Endothelial cell of umbilical vein (primary cell): ENCODE data around the gene SLC8A1. TPM values are rescaled to one million over a fixed set of nuclear protein-coding genes. Genes with fewer than 3 reads are reported as not detected.

Source experiments
- BruUV-seq: library from RNA; stranded (reverse); fragments of 400-500 nt; replicated peaks from 2 replicates; lab custom pipeline; 2021; lab: Mats Ljungman, UMichigan
- CTCF ChIA-PET: fragments of 300-600, 350-600 bp; sonication (Branson Sonifier 250); formaldehyde crosslinking; loops from one replicate; lab custom pipeline; 2021; ENCODE audit warnings: antibody characterized with exemption, inconsistent platforms; lab: Charles Lee
- POLR2A ChIA-PET: fragments of 300-600, 350-600 bp; sonication (Branson Sonifier 250); formaldehyde crosslinking; loops from one replicate; lab custom pipeline; 2021; ENCODE audit warnings: antibody characterized with exemption, inconsistent platforms; lab: Charles Lee
- DNase-seq: peaks from one replicate; pipeline ENCODE4 v3.0.0-alpha.2; 2011; ENCODE audit warnings: low read depth, low spot score
- FAIRE-seq: peaks from 2 replicates; lab custom pipeline; 2011; peaks lifted over from hg19 to GRCh38; lab: Jason Lieb, UNC
- H2AFZ ChIP-seq: 2 replicates; pipeline ENCODE4 v1.6.0; 2012; ENCODE audit warnings: low read depth, low read length, control low read depth, inconsistent platforms
- H3K27ac ChIP-seq: 2 replicates; pipeline ENCODE4 v1.5.1; 2011; ENCODE audit warnings: low read depth, mild to moderate bottlenecking, control low read depth, low read length, moderate library complexity; ENCODE audit not compliant: insufficient read depth
- H3K27me3 ChIP-seq, 2 experiments: 2 replicates each; pipeline versions ENCODE4 v1.6.0 to v1.6.1; 2011; ENCODE audit warnings: low read length in 2 of 2, mixed read lengths in 1 of 2; ENCODE audit not compliant: control insufficient read depth in 2 of 2, insufficient read depth in 2 of 2
- H3K36me3 ChIP-seq, 2 experiments: 2 replicates in 1 of 2; 3 replicates in 1 of 2; pipeline ENCODE4 v1.5.1; 2011; ENCODE audit warnings: low read length in 2 of 2, mild to moderate bottlenecking in 1 of 2, moderate library complexity in 1 of 2; ENCODE audit not compliant: control insufficient read depth in 2 of 2, insufficient read depth in 2 of 2; ENCODE audit errors: extremely low read depth in 1 of 2
- H3K4me1 ChIP-seq: 3 replicates; pipeline ENCODE4 v1.5.1; 2011; ENCODE audit warnings: mild to moderate bottlenecking, low read length; ENCODE audit not compliant: control insufficient read depth, insufficient read depth; ENCODE audit errors: extremely low read depth
- H3K4me2 ChIP-seq: 2 replicates; pipeline ENCODE4 v1.6.1; 2011; ENCODE audit warnings: low read length, control low read depth, mixed read lengths; ENCODE audit not compliant: insufficient read depth
- H3K4me3 ChIP-seq, 3 experiments: fragments of 200-600 bp in 1 of 3; sonication (generic), shearing (Covaris generic) in 1 of 3; replicated peaks in 1 of 3; 2 replicates each; pipeline ENCODE4 v1.5.1; 2011 to 2016; ENCODE audit warnings: control low read depth in 3 of 3, low read length in 3 of 3, mild to moderate bottlenecking in 2 of 3, inconsistent platforms in 1 of 3, low read depth in 1 of 3, moderate library complexity in 1 of 3; ENCODE audit not compliant: insufficient read depth in 1 of 3
- H3K79me2 ChIP-seq: 2 replicates; pipeline ENCODE4 v1.6.0; 2012; ENCODE audit warnings: low read length, inconsistent platforms; ENCODE audit not compliant: control insufficient read depth, insufficient read depth
- H3K9ac ChIP-seq: replicated peaks from 2 replicates; pipeline ENCODE3; 2011; ENCODE audit warnings: low read length, control low read depth; ENCODE audit not compliant: insufficient read depth; ENCODE audit errors: extremely low read depth
- H3K9me1 ChIP-seq: replicated peaks from 3 replicates; pipeline ENCODE4 v1.6.0; 2011; ENCODE audit warnings: mild to moderate bottlenecking, low read length; ENCODE audit not compliant: control insufficient read depth, insufficient read depth; ENCODE audit errors: extremely low read depth
- H3K9me3 ChIP-seq: replicated peaks from 2 replicates; pipeline ENCODE4 v1.5.1; 2012; ENCODE audit warnings: low read length, inconsistent platforms; ENCODE audit not compliant: control insufficient read depth, insufficient read depth
- H4K20me1 ChIP-seq: replicated peaks from 2 replicates; pipeline ENCODE3; 2011; ENCODE audit warnings: mild to moderate bottlenecking, low read length; ENCODE audit not compliant: control insufficient read depth, insufficient read depth; ENCODE audit errors: extremely low read depth
- CTCF ChIP-seq, 2 donors: IDR thresholded peaks; 1 replicate in 1 of 2; 2 replicates in 1 of 2; pipeline ENCODE4 v1.5.1; 2011; ENCODE audit warnings: low read length in 2 of 2, mild to moderate bottlenecking in 2 of 2, moderate library complexity in 2 of 2, control low read depth in 1 of 2, inconsistent platforms in 1 of 2, low read depth in 1 of 2; ENCODE audit not compliant: insufficient read depth in 1 of 2; ENCODE audit errors: extremely low read depth in 1 of 2
- EZH2 ChIP-seq: IDR thresholded peaks from 2 replicates; pipeline ENCODE4 v1.6.1; 2012; ENCODE audit warnings: borderline replicate concordance, low read depth, mild to moderate bottlenecking, moderate library complexity, low read length, inconsistent platforms; ENCODE audit not compliant: severe bottlenecking
- FOS ChIP-seq: IDR thresholded peaks from 2 replicates; pipeline ENCODE4 v1.6.1; 2011; ENCODE audit warnings: mild to moderate bottlenecking, low read length, moderate library complexity, borderline replicate concordance; ENCODE audit not compliant: insufficient read depth
- GATA2 ChIP-seq: IDR thresholded peaks from 2 replicates; pipeline ENCODE4 v1.7.0; 2011; ENCODE audit warnings: low read depth, mild to moderate bottlenecking, moderate library complexity, mixed read lengths, low read length; ENCODE audit not compliant: insufficient read length, insufficient read depth
- JUN ChIP-seq: IDR thresholded peaks from 2 replicates; pipeline ENCODE4 v1.6.1; 2011; ENCODE audit warnings: borderline replicate concordance, low read depth; ENCODE audit not compliant: insufficient read length, insufficient read depth
- MAX ChIP-seq: IDR thresholded peaks from 2 replicates; pipeline ENCODE4 v1.6.1; 2011; ENCODE audit not compliant: insufficient read depth, insufficient read length
- MYC ChIP-seq: IDR thresholded peaks from one replicate; pipeline ENCODE4 v1.6.1; 2011; ENCODE audit warnings: mild to moderate bottlenecking, low read depth, low read length
- POLR2A ChIP-seq: IDR thresholded peaks from 2 replicates; pipeline ENCODE4 v1.6.1; 2012; ENCODE audit warnings: low read depth, mild to moderate bottlenecking, control low read depth, low read length
- POLR2AphosphoS5 ChIP-seq: IDR thresholded peaks from 2 replicates; pipeline ENCODE4 v1.6.1; 2012; ENCODE audit warnings: low read depth, mild to moderate bottlenecking, control low read depth, low read length, moderate library complexity; ENCODE audit not compliant: insufficient read depth
- dilution Hi-C: fragments of 300-500 bp; cut with MboI; formaldehyde crosslinking; loops from one replicate; pipeline ENCODE4 v1.15.0; 2019; ENCODE audit warnings: low sequenced_read_pairs; ENCODE audit not compliant: extremely low pct_ligation_motif_present
- intact Hi-C: fragments of 100-400 bp; cut with micrococcal nuclease; formaldehyde crosslinking; loops from one replicate; pipeline ENCODE4 v1.10.0; 2022
- polyA plus RNA-seq, 4 experiments: library from polyadenylated mRNA; depleted of rRNA in 3 of 4; stranded (reverse) in 3 of 4; unstranded in 1 of 4; fragments of >200 nt; gene quantifications; 2 replicates each; pipeline versions ENCODE4 v1.2.1 to v1.2.3, GENCODE V29; 2011 to 2012; ENCODE audit warnings: missing spikeins in 1 of 4
- total RNA-seq: library from RNA; stranded (reverse); gene quantifications from 2 replicates; pipeline ENCODE4 v1.2.3, GENCODE V29; 2021

Gene SLC8A1
- total and polyA plus RNA-seq, 2 donors (not counting 3 experiments of a cell fraction or from before 2014, with no cell fraction given) = 0.19 to 1.8 TPM

GRCh38 chr2:40213619-40214018 is 238.3 kb downstream of the SLC8A1 start:
- BruUV-seq = no TSS peak
- Histone ChIP-seq H4K20me1 (no peaks in the 10 kb centered on the region), H3K9ac (no peak overlapping the region), H2AFZ (no peak overlapping the region), H3K9me1 (no peaks in the 10 kb centered on the region), H3K27ac (no peak overlapping the region), H3K27me3 (peaks cover 0 to 1% of the 10 kb centered on the region in 2 experiments), H3K79me2 (no peaks in the 10 kb centered on the region), H3K4me3 (no peak overlapping the region), H3K36me3 (no peaks in the 10 kb centered on the region), H3K4me2 (no peak overlapping the region), H3K4me1 (no peaks in the 10 kb centered on the region), H3K9me3 (no peaks in the 10 kb centered on the region)
- DNase-seq = no peak
- CTCF ChIA-PET = interaction anchor here (1.0 to 2.0 kb wide), 13 partner anchors 18 to 1485 kb away, joined by 3 to 24 read pairs (median 4); no protein-coding TSS in a partner anchor
- dilution Hi-C loops = no loop called here
- intact Hi-C loops = loop anchor here (1.0 kb wide), 1 partner anchor 341 kb away; no protein-coding TSS in a partner anchor
- POLR2A ChIA-PET = no interaction called here
- FAIRE-seq = no peak
- no peak for TF ChIP-seq JUN
- no peak for TF ChIP-seq EZH2
- TF ChIP-seq GATA2 = no peak
- TF ChIP-seq POLR2AphosphoS5 = no peak
- TF ChIP-seq FOS = no peak
- no peak for TF ChIP-seq MAX
- TF ChIP-seq MYC = no peak
- no peak for TF ChIP-seq POLR2A
- TF ChIP-seq CTCF (IDR thresholded peaks at IDR 0.05; ENCODE audit: extremely low read depth in 1 of 2, insufficient read depth in 1 of 2, low read depth in 1 of 2, low read length in 2 of 2) = no peak
